GM12878 (cell line): ENCODE measurements around the gene ULK4. TPM values are rescaled to one million over a fixed set of nuclear protein-coding genes. Genes with fewer than 3 reads are reported as not detected.

Source experiments
- ATAC-seq: fragments of 200-7000 bp; cut with Tn5 transposase; 3 replicates; pipeline ENCODE4 v1.9.1; 2020; ENCODE audit warnings: mild to moderate bottlenecking, moderate library complexity
- BruUV-seq: library from RNA; stranded (reverse); fragments of 400-500 nt; replicated peaks from 2 replicates; lab custom pipeline; 2021; lab: Mats Ljungman, UMichigan
- CTCF ChIA-PET: fragments of 300-600 bp; sonication (Branson Sonifier 250); formaldehyde crosslinking; extraction: SDS; loops from one replicate; lab custom pipeline; 2021; ENCODE audit warnings: inconsistent platforms; lab: Yijun Ruan, JAX
- POLR2A ChIA-PET: fragments of 350-600 bp; formaldehyde crosslinking; extraction: SDS; loops from one replicate; lab custom pipeline; 2021; ENCODE audit warnings: inconsistent platforms; lab: Charles Lee
- RAD21 ChIA-PET: fragments of 300-600 bp; sonication (Branson Sonifier 250); formaldehyde crosslinking; loops from one replicate; lab custom pipeline; 2023; ENCODE audit warnings: antibody characterized with exemption; ENCODE audit not compliant: unreplicated experiment; lab: Charles Lee
- SMC1A ChIA-PET: fragments of 300-600 bp; sonication (Branson Sonifier 250); formaldehyde crosslinking; loops from one replicate; lab custom pipeline; 2023; ENCODE audit not compliant: unreplicated experiment, uncharacterized antibody; lab: Charles Lee
- DNase-seq: peaks from one replicate; pipeline ENCODE4 v3.0.0-alpha.2; 2011; ENCODE audit warnings: low read depth, low spot score
- FAIRE-seq: peaks from 3 replicates; lab custom pipeline; 2011; peaks lifted over from hg19 to GRCh38; lab: Jason Lieb, UNC
- H2AFZ ChIP-seq: 2 replicates; pipeline ENCODE4 v1.6.0; 2011; ENCODE audit warnings: low read depth, low read length, control low read depth; ENCODE audit not compliant: control insufficient read depth
- H3K27ac ChIP-seq: 2 replicates; pipeline ENCODE4 v1.5.1; 2011; ENCODE audit warnings: control low read depth; ENCODE audit not compliant: control insufficient read depth, insufficient read depth
- H3K27me3 ChIP-seq, 2 experiments: replicated peaks in 1 of 2; 2 replicates each; pipeline versions ENCODE4 v1.6.0 to v1.6.1; 2011; ENCODE audit warnings: low read length in 1 of 2; ENCODE audit not compliant: control insufficient read depth in 2 of 2, insufficient read depth in 2 of 2
- H3K36me3 ChIP-seq, 2 experiments: 2 replicates each; pipeline ENCODE4 v1.5.1; 2011; ENCODE audit warnings: low read length in 1 of 2; ENCODE audit not compliant: control insufficient read depth in 2 of 2, insufficient read depth in 2 of 2
- H3K4me1 ChIP-seq: 2 replicates; pipeline ENCODE4 v1.6.1; 2011; ENCODE audit warnings: mild to moderate bottlenecking, low read length, moderate library complexity, mixed read lengths; ENCODE audit not compliant: control insufficient read depth, insufficient read depth
- H3K4me2 ChIP-seq: 2 replicates; pipeline ENCODE4 v1.6.0; 2011; ENCODE audit warnings: control low read depth; ENCODE audit not compliant: control insufficient read depth, insufficient read depth
- H3K4me3 ChIP-seq: fragments of 200-600 bp; sonication (generic); 2 replicates; pipeline ENCODE4 v1.5.1; 2016
- H3K79me2 ChIP-seq: 2 replicates; pipeline ENCODE4 v1.6.0; 2011; ENCODE audit warnings: low read length; ENCODE audit not compliant: control insufficient read depth, insufficient read depth
- H3K9ac ChIP-seq: 2 replicates; pipeline ENCODE4 v1.8.0; 2011; ENCODE audit warnings: low read length, control low read depth, mixed read lengths; ENCODE audit not compliant: control insufficient read depth, insufficient read depth
- H3K9me3 ChIP-seq: replicated peaks from 3 replicates; pipeline ENCODE4 v1.5.1; 2011; ENCODE audit warnings: mild to moderate bottlenecking, low read length; ENCODE audit not compliant: control insufficient read depth, insufficient read depth
- H4K20me1 ChIP-seq: 2 replicates; pipeline ENCODE4 v1.6.0; 2011; ENCODE audit not compliant: control insufficient read depth, insufficient read depth
- CBFB ChIP-seq: IDR thresholded peaks from 2 replicates; pipeline ENCODE4 v1.6.1; 2016; ENCODE audit warnings: antibody characterized with exemption, low read depth
- CBX3 ChIP-seq: fragments of 200-600 bp; sonication (generic); IDR thresholded peaks from 2 replicates; pipeline ENCODE4 v1.6.1; 2016; ENCODE audit warnings: low read depth, borderline replicate concordance
- JUND ChIP-seq: IDR thresholded peaks from 2 replicates; pipeline ENCODE4 v1.6.1; 2012; ENCODE audit warnings: low read depth, mild to moderate bottlenecking, low read length, improper control_type of control experiment, moderate library complexity
- NBN ChIP-seq: fragments of 450-650 bp; IDR thresholded peaks from 2 replicates; pipeline ENCODE4 v1.6.1; 2016
- REST ChIP-seq: IDR thresholded peaks from 2 replicates; pipeline ENCODE4 v1.6.1; 2012; ENCODE audit warnings: mild to moderate bottlenecking, low read depth, low read length
- SREBF1 ChIP-seq: IDR thresholded peaks from 2 replicates; pipeline ENCODE4 v1.6.1; 2012; ENCODE audit warnings: mild to moderate bottlenecking, low read length
- WRNIP1 ChIP-seq: IDR thresholded peaks from 2 replicates; pipeline ENCODE4 v1.6.1; 2011; ENCODE audit warnings: low read depth, low read length, improper control_type of control experiment, borderline replicate concordance
- WGBS: methylation state at CpG from one replicate; pipeline ENCODE4 v1.1.6; 2016; ENCODE audit warnings: low lambda C conversion rate; ENCODE audit not compliant: insufficient replicate concordance, insufficient coverage; ENCODE audit errors: missing lambda C conversion rate; 5-methylcytosine and 5-hydroxymethylcytosine counted together
- in situ Hi-C: fragments of 300-500 bp; cut with MboI; formaldehyde crosslinking; loops from 9 replicates; pipeline ENCODE4 v1.14.3; 2018; ENCODE audit warnings: mixed read lengths
- intact Hi-C: fragments of 100-400 bp; cut with micrococcal nuclease; formaldehyde crosslinking; loops from one replicate; pipeline ENCODE4 v1.14.2; 2022; ENCODE audit not compliant: unreplicated experiment
- polyA plus RNA-seq, 11 experiments: library from polyadenylated mRNA; depleted of rRNA in 4 of 11; unstranded in 6 of 11; stranded (reverse) in 5 of 11; fragments of >200 nt; fragmentation: Nextera tagmentation in 4 of 11; fragmentation: Illumina TruSeq in 1 of 11; extraction: Ambion mirVana in 4 of 11; extraction: Trizol in 1 of 11; gene quantifications; 1 replicate in 1 of 11; 2 replicates in 10 of 11; pipeline versions ENCODE4 v1.2.1 to v1.2.3, GENCODE V29; 2011 to 2016; ENCODE audit warnings: inconsistent platforms in 2 of 11, missing spikeins in 2 of 11, low read depth in 1 of 11
- total RNA-seq, 4 experiments: library from RNA; depleted of rRNA in 3 of 4; stranded (reverse); fragments of >200 nt in 3 of 4; fragmentation: Illumina TruSeq in 1 of 4; extraction: Trizol in 1 of 4; gene quantifications; 2 replicates each; pipeline versions ENCODE4 v1.2.1 to v1.2.3, GENCODE V29; 2013 to 2021

Gene ULK4
- total and polyA plus RNA-seq, 10 of the 15 experiments (the other 5 are each of a cell fraction or from before 2014, with no cell fraction given), result 3.5 to 7.6 (median 6.3) TPM

- Histone ChIP-seq H3K4me2 (no peak overlapping the region), H3K9ac (no peak overlapping the region), H3K4me1 (no peaks in the 10 kb centered on the region), H4K20me1 (no peaks in the 10 kb centered on the region), H3K4me3 (no peak overlapping the region), H3K36me3 (no peaks in the 10 kb centered on the region), H3K27me3 (peaks cover 0 to 2% of the 10 kb centered on the region in 2 experiments; a peak in 1 of 4 replicates), H3K27ac (no peak overlapping the region), H3K9me3 (no peaks in the 10 kb centered on the region), H3K79me2 (no peaks in the 10 kb centered on the region)
- intact Hi-C loops (no loop called here), in situ Hi-C loops (no loop called here)
- 59% methylated on average over 6 of the region's 6 CpGs for whole genome bisulfite sequencing
- CTCF ChIA-PET, result no interaction called here
- ATAC-seq, result no peak
- SMC1A ChIA-PET, result interaction anchor here (0.6 kb wide), 1 partner anchor 266 kb away, joined by 5 read pairs; no protein-coding TSS in a partner anchor
- no peak for TF ChIP-seq CBX3
- no peak for TF ChIP-seq REST
- no peak for TF ChIP-seq SREBF1
- TF ChIP-seq CBFB, result no peak
- TF ChIP-seq NBN, result no peak
- no peak for TF ChIP-seq WRNIP1
- TF ChIP-seq JUND, result no peak
- TF ChIP-seq, all 136 proteins: peak for 0
- no peak overlapping the region for H2AFZ ChIP-seq
- RAD21 ChIA-PET, result no interaction called here
- BruUV-seq, result no TSS peak
- DNase-seq (no peak), FAIRE-seq (no peak)
- POLR2A ChIA-PET, result no interaction called here
Observed at GRCh38 chr3:41327718-41328117, 634.2 kb downstream of the ULK4 start.
